Testis (tissue), 3 donors: ENCODE measurements around the gene DCUN1D4. TPM values are rescaled to one million over a fixed set of nuclear protein-coding genes. Genes with fewer than 3 reads are reported as not detected.

Source experiments
- DNase-seq: peaks from one replicate; pipeline ENCODE4 v3.0.0-alpha.2; 2019
- H3K27ac ChIP-seq, 2 donors: fragments of 200-600 bp; sonication (generic); one replicate each; pipeline ENCODE4 v1.5.1; 2019
- H3K27me3 ChIP-seq: fragments of 200-600 bp; sonication (generic); one replicate; pipeline ENCODE4 v1.5.1; 2019
- H3K36me3 ChIP-seq: fragments of 200-600 bp; sonication (generic); one replicate; pipeline ENCODE4 v1.5.1; 2017; ENCODE audit warnings: low read depth; ENCODE audit errors: missing control alignments
- H3K4me1 ChIP-seq: fragments of 200-600 bp; sonication (generic); one replicate; pipeline ENCODE4 v1.5.1; 2019
- H3K4me3 ChIP-seq, 2 donors: fragments of 200-600 bp; sonication (generic); one replicate each; pipeline ENCODE4 v1.5.1; 2017 to 2019
- H3K9me3 ChIP-seq: fragments of 200-600 bp; sonication (generic); one replicate; pipeline ENCODE4 v1.5.1; 2017
- POLR2A ChIP-seq: fragments of 450-650 bp; IDR thresholded peaks from one replicate; pipeline ENCODE4 v1.6.1; 2017; ENCODE audit warnings: antibody characterized with exemption, mild to moderate bottlenecking, moderate library complexity
- WGBS, 2 donors: methylation state at CpG; one replicate each; pipeline ENCODE4 v1.1.5; 2018; 5-methylcytosine and 5-hydroxymethylcytosine counted together
- intact Hi-C: fragments of 100-400 bp; cut with DNase I; formaldehyde crosslinking; loops from one replicate; pipeline ENCODE4 v1.15.1; 2023; ENCODE audit warnings: low total_unique reads
- polyA plus RNA-seq: library from polyadenylated mRNA; stranded (reverse); fragments of 350-450 nt; fragmentation: Illumina TruSeq; extraction: RNeasy Lipid Tissue Mini Kit (QIAGEN cat#74804); gene quantifications from one replicate; pipeline ENCODE4 v1.2.3, GENCODE V29; 2014; ENCODE audit warnings: low read depth, low replicate concordance; ENCODE audit not compliant: insufficient read depth
- total RNA-seq, 2 donors: library from RNA; depleted of rRNA; stranded (reverse); fragments of >200 nt; gene quantifications; one replicate each; pipeline ENCODE4 v1.2.3, GENCODE V29; 2016
- TF ChIP-seq, protein P1 (sequence below), 3 experiments: fragments of 450-650 bp in 2 of 3; fragments of 200-600 bp in 1 of 3; sonication (generic) in 1 of 3; IDR thresholded peaks; one replicate each; pipeline ENCODE4 v1.5.1; 2016 to 2019; ENCODE audit warnings: antibody characterized with exemption in 3 of 3, mild to moderate bottlenecking in 2 of 3, moderate library complexity in 1 of 3

The DCUN1D4 gene
- total and polyA plus RNA-seq, 3 donors from 2014 or later: 57.7 to 81.9 (median 74.1) TPM

DNA sequence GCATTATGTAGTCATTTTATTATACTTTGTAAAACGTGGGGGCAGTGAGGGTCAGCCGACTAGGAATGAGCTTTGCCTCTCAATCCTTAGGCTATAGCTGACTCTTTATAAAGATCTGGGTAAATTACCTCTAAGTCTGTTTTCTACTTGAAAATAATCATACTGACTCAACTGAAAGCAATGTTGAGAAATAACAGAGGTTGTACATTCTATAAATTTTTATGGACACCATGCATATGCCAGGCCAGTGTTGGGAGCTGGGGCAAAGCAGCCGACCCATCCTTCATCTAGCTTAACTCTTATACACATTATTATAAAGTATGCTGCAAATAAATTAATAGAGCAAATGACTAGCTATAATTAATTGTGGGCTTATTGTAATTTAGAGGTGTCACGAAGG is 2.2 kb upstream of the DCUN1D4 start:
- intact Hi-C loops: no loop called here

DNA sequence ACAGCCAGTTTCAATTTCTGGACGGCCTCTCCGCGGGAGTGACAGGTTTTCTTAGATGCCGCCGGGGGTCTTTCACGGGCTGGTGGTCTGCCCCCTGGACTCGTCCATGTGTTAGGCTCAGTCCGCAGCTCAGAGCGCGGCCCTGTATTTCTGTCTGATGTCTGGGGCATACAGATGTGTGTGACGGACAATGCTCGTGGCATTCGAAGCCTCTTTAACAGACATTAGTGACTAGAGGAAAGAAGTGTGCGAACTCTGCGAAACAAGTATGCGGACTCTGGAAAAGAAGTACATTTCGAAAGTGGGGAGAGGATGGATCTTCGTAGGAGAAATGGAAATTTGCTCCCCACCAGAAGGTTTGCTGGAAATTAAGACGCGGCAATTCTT is 793 bp upstream of the DCUN1D4 start:
- Histone ChIP-seq H3K4me3 (peak overlapping the region; percentile 86 to 93), H3K9me3 (no peaks in the 10 kb centered on the region), H3K27me3 (no peaks in the 10 kb centered on the region), H3K27ac (peak overlapping the region; percentile 93 to 95), H3K36me3 (no peaks in the 10 kb centered on the region), H3K4me1 (peaks cover 3% of the 10 kb centered on the region)
- TF ChIP-seq POLR2A: no peak
- TF ChIP-seq, protein P1, sequence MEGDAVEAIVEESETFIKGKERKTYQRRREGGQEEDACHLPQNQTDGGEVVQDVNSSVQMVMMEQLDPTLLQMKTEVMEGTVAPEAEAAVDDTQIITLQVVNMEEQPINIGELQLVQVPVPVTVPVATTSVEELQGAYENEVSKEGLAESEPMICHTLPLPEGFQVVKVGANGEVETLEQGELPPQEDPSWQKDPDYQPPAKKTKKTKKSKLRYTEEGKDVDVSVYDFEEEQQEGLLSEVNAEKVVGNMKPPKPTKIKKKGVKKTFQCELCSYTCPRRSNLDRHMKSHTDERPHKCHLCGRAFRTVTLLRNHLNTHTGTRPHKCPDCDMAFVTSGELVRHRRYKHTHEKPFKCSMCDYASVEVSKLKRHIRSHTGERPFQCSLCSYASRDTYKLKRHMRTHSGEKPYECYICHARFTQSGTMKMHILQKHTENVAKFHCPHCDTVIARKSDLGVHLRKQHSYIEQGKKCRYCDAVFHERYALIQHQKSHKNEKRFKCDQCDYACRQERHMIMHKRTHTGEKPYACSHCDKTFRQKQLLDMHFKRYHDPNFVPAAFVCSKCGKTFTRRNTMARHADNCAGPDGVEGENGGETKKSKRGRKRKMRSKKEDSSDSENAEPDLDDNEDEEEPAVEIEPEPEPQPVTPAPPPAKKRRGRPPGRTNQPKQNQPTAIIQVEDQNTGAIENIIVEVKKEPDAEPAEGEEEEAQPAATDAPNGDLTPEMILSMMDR (IDR thresholded peaks at IDR 0.05): no peak
- 0 to 1% methylated on average over 20 of the region's 20 CpGs for WGBS, 2 donors
- DNase-seq: peak; percentile 46
- intact Hi-C loops: no loop called here

More for the DNA sequence above, 2.2 kb upstream of the DCUN1D4 start:
- no peaks in the 10 kb centered on the region for H3K27me3 ChIP-seq
- H3K4me3 ChIP-seq: no peak overlapping the region
- 69 to 88% methylated on average over 4 of the region's 4 CpGs for WGBS, 2 donors
- H3K9me3 ChIP-seq: no peaks in the 10 kb centered on the region
- DNase-seq: no peak
- TF ChIP-seq, protein P1 (IDR thresholded peaks at IDR 0.05): no peak
- no peak for TF ChIP-seq POLR2A
- no peak overlapping the region for H3K27ac ChIP-seq
- H3K36me3 ChIP-seq: no peaks in the 10 kb centered on the region
- H3K4me1 ChIP-seq: peaks cover 3% of the 10 kb centered on the region

DNA sequence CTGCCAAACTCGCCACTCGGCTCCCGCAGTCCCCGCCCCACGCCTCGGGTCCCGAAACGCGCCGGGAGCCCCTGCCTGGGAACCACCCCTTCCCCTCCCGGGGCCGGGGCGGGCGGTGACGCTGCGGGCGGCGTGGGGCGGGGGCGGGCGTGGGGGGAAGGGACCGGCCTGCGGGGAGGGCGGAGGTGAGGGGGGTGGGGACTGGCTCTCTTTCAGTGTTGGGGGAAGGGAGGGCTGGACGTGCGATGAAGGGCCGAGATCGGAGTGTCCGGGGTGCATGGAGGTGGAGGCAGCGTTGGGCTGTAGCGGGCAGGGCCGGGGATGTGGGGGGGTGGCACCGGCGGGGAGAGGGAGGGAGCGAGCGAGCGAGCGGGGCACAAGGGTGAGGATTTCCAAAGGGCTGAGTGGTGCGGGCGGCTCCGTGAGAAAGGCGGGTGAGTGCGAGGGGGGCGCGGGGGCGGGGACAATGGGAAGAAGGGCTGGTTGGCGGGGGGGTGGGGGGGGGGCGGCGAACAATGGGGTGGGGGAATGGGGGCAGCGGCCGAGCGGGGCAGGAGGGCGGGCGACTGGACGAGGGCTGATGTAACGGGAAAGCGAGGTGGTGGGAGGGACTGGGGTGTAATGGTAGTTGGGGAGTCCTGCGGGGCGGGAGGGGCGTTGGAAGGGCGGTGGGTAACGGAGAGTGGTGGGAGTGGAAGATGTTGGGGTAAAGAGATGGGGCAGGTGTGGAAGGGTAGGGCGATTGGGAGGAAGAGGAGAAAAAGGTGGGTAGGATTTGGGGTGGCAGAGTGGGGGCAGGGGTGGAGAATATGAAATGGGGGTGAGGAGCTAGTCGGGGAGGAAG is 578 bp downstream of the DCUN1D4 start:
- H3K9me3 ChIP-seq: no peaks in the 10 kb centered on the region
- DNase-seq: peak; percentile 81
- peaks cover 3% of the 10 kb centered on the region for H3K4me1 ChIP-seq
- H3K27me3 ChIP-seq: no peaks in the 10 kb centered on the region
- peak overlapping the region; percentile 93 to 95 for H3K27ac ChIP-seq
- intact Hi-C loops: no loop called here
- no peaks in the 10 kb centered on the region for H3K36me3 ChIP-seq
- TF ChIP-seq, protein P1 (IDR thresholded peaks at IDR 0.05): no peak
- TF ChIP-seq POLR2A: no peak
- WGBS, 2 donors: 2% methylated on average over 38 to 42 of the region's 64 CpGs
- H3K4me3 ChIP-seq: peak overlapping the region; percentile 86 to 93

DNA sequence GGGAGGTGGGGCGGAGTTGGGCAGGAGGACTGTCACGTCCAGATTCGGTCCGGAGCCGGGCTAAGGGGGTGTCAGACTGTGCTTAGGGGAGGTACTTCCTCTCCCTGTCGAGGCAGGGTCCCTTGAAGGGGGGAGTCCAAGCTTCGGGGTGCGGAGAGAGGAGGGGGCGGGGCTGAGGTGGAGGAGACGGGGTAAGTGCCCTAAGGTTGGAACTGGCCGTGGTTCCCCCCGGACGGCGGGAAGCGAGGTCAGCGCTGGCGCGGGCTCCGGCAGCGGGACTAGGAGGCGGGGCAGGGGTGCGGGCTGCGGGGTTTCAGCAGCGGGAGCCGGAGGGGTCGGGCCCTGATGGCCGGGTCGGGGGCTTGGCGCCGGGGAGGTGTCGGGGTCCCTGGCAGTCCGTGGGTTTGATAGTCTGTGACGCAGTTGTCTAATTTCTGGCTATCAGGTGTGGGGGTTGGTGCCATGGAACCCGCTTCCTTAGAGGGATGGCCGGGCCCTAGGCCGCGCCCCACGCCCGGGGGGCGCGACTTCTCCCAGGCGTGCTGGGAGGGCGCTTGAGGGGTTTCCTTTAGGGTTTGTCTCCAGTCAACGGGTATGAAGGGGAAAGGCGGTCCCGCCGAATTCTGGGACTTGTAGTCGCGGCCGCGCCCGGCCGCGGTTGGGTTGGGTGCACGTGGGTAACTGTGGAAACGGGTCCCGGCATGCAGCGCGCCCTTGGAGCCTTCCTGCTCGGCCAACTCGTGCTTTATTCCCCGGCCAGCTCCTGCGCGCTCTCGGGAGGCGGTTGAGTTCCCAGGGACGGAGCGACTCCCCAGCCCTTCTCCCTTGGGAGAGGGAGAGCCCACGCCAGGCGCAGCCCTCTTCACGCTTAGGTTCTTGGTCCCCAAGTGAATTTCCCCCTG is 1.5 kb downstream of the DCUN1D4 start:
- intact Hi-C loops: no loop called here

More for the DNA sequence above, 1.5 kb downstream of the DCUN1D4 start:
- no peaks in the 10 kb centered on the region for H3K36me3 ChIP-seq
- peaks cover 6% of the 10 kb centered on the region for H3K4me1 ChIP-seq
- TF ChIP-seq POLR2A: no peak
- TF ChIP-seq, protein P1 (IDR thresholded peaks at IDR 0.05): no peak
- H3K27me3 ChIP-seq: no peaks in the 10 kb centered on the region
- peak overlapping the region; percentile 93 to 95 for H3K27ac ChIP-seq
- DNase-seq: peak; percentile 98
- WGBS, 2 donors: 0% methylated on average over 32 to 56 of the region's 71 CpGs
- peak overlapping the region; percentile 86 to 93 for H3K4me3 ChIP-seq
- no peaks in the 10 kb centered on the region for H3K9me3 ChIP-seq
